Gastrocnemius medialis (tissue), 4 donors: ENCODE results near the gene CCDC40.

Experiments used
- POLR2A ChIP-seq, 2 donors: fragments of 450-650 bp; IDR thresholded peaks; one replicate each; pipeline ENCODE4 v1.6.1; 2017; ENCODE audit warnings: antibody characterized with exemption in 2 of 2, mild to moderate bottlenecking in 2 of 2, moderate library complexity in 2 of 2
- TF ChIP-seq, protein P1 (sequence below), 5 experiments: fragments of 450-650 bp in 3 of 5; fragments of 200-600 bp in 2 of 5; sonication (generic) in 2 of 5; IDR thresholded peaks in 4 of 5; conservative IDR thresholded peaks in 1 of 5; 1 replicate in 4 of 5; 2 replicates in 1 of 5; pipeline ENCODE4 v1.5.1; 2016 to 2019; ENCODE audit warnings: antibody characterized with exemption in 5 of 5, mild to moderate bottlenecking in 3 of 5, moderate library complexity in 3 of 5

- TF ChIP-seq, protein P1, sequence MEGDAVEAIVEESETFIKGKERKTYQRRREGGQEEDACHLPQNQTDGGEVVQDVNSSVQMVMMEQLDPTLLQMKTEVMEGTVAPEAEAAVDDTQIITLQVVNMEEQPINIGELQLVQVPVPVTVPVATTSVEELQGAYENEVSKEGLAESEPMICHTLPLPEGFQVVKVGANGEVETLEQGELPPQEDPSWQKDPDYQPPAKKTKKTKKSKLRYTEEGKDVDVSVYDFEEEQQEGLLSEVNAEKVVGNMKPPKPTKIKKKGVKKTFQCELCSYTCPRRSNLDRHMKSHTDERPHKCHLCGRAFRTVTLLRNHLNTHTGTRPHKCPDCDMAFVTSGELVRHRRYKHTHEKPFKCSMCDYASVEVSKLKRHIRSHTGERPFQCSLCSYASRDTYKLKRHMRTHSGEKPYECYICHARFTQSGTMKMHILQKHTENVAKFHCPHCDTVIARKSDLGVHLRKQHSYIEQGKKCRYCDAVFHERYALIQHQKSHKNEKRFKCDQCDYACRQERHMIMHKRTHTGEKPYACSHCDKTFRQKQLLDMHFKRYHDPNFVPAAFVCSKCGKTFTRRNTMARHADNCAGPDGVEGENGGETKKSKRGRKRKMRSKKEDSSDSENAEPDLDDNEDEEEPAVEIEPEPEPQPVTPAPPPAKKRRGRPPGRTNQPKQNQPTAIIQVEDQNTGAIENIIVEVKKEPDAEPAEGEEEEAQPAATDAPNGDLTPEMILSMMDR (IDR thresholded peaks at IDR 0.05 in 4 of 5, conservative IDR thresholded peaks at IDR 0.05 in 1 of 5): no peak
- no peak for TF ChIP-seq POLR2A (IDR thresholded peaks at IDR 0.05)
Measured at GRCh38 chr17:80028030-80028429, 8.4 kb upstream of the CCDC40 start.
